Measurements from ENCODE around the gene NCAN.
"Not testable (repeated sequence)": the region's sequence is repeated elsewhere in the genome, so short reads cannot be mapped to it uniquely, and the experiment has no call there.

The NCAN gene

DNA sequence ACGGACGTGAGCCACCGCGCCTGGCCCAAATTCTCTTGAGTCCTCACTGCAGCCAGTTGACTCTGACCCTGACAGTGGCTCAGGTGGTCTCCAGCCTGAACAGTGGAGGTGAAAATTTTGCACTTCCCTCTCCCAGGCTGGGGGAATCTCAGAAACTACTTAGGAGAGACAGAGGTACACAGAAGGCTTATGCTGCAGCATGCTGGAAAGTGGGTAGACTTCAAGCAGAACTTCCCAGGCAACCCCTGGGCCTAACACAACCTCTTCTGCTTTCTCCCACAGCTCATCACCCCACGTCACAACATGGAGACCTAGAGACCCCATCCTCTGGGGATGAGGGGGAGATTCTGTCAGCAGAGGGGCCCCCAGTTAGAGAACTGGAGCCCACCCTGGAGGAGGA, 14.4 kb downstream of the NCAN start:
- no peak for DNase-seq

GRCh38 chr19:19226663-19227062, 14.9 kb downstream of the NCAN start:
- DNase-seq: no peak

DNA sequence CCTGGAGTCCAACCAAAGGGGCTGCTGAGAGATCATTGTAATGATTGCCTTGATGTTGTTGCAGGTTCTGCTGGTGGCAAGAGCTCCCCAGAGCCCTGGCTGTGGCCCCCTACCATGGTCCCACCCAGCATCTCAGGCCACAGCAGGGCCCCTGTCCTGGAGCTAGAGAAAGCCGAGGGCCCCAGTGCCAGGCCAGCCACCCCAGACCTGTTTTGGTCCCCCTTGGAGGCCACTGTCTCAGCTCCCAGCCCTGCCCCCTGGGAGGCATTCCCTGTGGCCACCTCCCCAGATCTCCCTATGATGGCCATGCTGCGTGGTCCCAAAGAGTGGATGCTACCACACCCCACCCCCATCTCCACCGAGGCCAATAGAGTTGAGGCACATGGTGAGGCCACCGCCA, 15.5 kb downstream of the NCAN start:
- no peak for DNase-seq

GRCh38 chr19:19229701-19230100, 17.9 kb downstream of the NCAN start:
- DNase-seq: no peak

- DNase-seq: no peak
These were observed 19.2 kb downstream of the NCAN start for GRCh38 chr19:19230999-19231398.

DNA sequence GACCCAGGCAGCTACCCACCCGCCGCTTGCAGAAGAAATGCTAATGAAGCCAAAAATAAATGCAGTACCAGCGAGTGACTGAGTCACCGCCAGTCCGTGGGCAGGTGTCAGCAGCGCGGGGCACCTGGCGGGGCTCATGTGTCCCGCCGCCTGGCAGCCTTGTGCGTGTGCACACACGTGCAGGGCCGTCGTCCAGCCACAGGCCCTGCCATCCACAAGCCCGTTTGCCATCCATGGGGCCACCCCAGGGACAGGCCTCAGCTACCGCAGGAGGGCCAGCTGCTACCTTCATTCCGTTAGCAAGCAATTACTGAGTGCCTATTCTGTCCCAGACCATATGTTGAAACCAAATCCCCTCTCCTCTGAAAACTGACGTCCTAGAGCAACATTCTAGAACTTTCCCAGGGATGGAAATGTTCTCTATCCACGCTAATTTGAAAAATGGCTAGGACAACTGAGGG, 20.5 kb downstream of the NCAN start:
- DNase-seq: no peak

GRCh38 chr19:19234220-19234816, 22.6 kb downstream of the NCAN start:
- no peak for DNase-seq

DNA sequence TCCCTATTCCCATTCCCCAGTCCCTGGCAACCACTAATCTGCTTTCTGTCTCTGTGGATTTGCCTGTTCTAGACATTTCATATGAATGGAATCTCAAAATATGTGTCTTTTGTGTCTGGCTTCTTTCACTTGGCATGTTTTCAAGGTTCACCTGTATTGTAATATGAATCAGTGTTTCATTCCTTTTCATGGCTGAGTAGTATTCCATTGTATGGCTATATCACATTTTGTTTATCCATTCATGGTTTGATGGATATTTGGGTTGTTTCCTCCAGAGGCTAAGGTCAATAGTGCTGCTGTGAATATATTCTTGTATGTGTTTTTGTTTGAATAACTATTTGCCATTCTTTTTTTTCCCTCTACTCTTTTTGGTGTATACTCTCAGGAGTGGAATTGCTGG, 24.4 kb downstream of the NCAN start:
- DNase-seq: no peak

DNA sequence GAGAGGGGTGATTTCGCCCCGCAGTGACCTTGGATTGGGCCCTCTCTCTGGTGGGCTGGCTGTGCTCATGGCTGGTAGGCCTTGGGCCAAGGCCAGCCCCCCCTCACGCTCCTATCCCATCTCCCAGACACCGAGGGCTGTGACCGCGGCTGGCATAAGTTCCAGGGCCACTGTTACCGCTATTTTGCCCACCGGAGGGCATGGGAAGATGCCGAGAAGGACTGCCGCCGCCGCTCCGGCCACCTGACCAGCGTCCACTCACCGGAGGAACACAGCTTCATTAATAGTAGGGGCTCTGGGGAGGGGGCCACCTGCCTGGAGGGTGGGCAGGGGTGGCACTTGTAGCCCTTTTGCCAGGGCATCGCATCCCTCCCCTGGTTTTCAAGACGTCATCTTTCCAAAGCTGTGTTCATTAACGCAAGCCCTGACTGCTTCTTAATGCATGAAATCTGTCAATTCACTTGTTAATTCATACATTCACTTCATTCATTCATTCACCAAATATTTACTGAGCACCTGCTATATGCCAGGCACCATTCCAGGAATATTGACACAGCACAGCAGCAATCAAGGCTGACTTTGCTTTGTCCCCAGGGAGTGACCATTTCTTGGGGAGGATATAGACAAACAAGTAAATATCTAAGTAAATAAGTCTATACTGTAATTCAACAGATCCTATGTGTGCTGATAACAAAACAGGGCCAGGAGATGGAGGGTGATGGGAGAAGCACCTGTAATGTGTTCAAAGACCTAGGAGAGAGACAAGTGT, 26.6 kb downstream of the NCAN start:
- no peak for DNase-seq

DNA sequence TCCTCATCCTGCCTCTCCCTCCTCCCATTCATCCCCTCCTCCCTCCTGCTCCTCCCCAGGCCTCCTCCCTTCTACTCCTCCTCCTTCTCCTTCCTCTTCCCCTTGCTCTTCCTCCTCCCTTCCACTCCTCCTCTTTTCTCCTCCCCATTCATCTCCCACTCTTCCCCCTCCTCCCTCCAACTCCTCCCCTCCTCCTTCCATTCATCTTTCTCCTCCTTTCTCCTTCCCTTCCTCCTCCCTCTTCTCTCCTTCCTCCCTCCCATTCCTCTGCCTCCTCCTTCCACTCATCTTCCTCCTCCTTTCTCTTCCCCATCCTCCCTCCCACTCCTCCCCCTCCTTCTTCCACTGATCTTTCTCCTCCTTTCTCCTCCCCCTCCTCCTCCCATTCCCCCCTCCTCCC, 27.9 kb downstream of the NCAN start:
- DNase-seq: no peak

DNA sequence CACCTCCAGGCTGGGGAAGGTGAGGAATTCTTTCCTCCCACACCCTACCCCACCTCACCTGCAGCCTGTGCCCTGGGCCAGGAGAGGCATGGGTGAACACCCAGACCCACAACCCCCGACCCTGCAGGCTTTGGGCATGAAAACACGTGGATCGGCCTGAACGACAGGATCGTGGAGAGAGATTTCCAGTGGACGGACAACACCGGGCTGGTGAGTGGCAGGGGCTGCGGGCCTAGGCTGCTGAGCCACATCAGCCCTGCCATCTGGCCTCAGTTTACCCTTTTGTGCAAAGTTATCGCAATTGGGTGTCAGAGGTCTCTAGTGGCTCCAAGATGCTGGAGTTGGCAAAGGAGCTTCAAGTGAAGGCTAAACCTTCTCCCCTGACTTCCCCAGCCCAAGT, 28.7 kb downstream of the NCAN start:
- DNase-seq: no peak

DNA sequence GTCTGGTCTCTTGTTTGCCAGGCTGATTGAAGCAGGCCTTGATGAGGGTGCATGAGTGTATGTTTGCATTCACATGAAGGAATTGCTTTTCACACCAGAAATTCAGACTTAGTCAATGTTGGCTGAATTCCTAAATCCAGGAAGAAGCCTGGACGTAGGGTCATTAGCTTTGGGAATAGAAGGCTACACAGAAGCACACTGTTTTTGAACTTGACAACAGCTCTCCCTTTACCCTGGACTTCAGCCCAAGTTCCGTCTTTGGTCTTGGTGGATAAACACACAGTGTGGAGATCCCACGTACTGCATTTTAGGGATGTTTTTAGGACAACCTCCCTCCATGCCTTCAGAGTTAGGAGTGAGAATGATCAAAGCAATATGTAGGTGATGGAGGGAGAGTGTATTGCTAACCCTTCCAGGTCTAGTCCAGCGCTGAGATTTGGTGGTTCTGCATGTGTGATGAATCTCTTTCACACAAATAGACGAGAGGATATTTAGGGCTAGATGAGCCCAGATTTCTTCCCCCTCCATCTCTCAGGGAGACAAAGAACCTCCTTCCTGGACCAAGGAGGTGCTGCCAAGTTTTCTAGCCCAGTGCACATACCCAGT, 38.5 kb downstream of the NCAN start:
- no peak for DNase-seq

DNA sequence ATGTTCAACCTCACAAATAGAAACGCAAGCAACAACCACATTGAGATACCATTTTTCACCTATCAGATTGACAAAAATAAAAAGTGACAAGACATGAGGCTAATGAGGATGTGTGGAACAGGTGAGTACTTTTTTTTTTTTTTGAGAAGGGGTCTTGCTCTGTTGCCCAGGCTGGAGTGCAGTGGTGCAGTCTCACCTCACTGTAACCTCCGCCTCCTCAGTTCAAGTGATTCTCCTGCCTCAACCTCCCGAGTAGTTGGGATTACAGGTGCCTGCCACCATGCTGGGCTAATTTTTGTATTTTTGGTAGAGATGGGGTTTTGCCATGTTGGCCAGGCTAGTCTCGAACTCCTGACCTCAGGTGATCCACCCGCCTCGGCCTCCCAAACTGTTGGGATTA, 41.7 kb downstream of the NCAN start:
- DNase-seq: not testable (repeated sequence)

GRCh38 chr19:19256072-19256969, 44.6 kb downstream of the NCAN start:
- no peak for DNase-seq

GRCh38 chr19:19257137-19257536, 45.4 kb downstream of the NCAN start:
- DNase-seq: no peak

- DNase-seq: no peak
These were observed 46.3 kb downstream of the NCAN start for GRCh38 chr19:19257836-19258588.

- no peak for DNase-seq
These were observed 47.0 kb downstream of the NCAN start for GRCh38 chr19:19258589-19259338.

DNA sequence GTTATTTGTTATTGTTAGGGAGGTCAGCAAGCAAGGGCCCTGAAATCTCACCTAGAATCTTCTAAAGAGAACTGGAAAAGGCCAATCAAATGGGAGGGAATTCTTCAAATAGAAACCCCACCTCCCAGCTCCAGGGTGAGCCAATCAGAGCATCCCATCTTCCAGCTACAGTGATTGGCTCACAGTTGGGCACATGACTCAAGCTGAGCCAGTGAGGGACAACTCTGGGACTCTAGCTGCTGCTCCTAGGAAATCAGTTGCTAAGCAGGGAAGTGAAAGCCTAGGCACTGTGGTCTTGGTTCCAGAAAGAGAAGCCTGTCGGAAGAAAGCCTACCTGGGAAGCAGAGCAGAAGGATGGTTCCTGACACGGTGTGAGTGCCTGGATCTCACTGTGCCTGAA, 48.0 kb downstream of the NCAN start:
- no peak for DNase-seq

- no peak for DNase-seq
These were observed 48.9 kb downstream of the NCAN start for GRCh38 chr19:19260417-19261214.

DNA sequence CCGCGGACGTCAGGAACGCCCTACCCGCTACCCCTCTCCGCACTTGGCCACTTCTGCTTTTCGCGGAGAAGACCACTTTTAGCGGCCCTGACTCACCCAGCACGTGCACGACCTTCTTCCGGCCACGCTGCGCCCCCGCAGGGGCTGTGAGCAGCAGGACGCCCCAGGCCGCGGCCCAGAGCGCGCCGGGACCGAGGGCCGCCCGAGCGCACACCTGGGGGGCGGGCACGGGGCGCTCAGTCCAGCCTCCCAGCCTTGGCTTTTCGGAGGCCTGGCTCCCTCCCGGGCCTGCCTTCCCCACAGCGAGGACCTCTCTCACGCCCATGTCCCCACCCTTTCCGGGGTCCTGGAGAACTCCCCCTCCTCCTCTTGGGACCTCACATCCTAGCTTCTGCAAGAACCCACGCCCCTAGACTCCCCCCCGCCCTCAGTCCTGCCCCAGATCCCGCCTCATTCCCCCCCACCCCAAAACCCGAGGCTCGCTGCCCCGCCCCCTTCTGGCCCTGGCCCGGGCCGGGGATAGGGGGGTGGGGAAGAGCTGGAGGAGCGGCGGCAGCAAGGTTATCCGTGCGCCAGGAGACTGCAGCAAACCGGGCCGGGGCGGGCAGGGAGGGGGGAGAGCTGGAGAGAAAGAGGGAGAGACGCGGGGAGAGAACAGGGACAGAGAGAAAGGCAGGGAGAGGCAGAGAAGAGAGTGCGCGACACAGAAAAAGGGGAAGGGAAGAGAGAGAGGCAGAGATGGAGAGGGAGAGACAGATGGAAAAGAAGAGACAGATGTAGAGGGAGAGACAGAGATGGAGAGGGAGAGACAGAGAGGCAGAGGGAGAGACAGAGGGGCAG, 49.8 kb downstream of the NCAN start:
- no peak for DNase-seq

Measured in activated CD4-positive, CD25-positive, alpha-beta regulatory T cell (primary cell).